ENCODE measurements around the gene NPHP4. TPM values are rescaled to one million over a fixed set of nuclear protein-coding genes. Genes with fewer than 3 reads are reported as not detected.

Gene NPHP4
- total and polyA plus RNA-seq, 10 of the 15 experiments (the other 5 are each of a cell fraction or from before 2014, with no cell fraction given) = 0.16 to 10.5 (median 3.1) TPM

GRCh38 chr1:5882367-5883128 lies 109.7 kb downstream of the NPHP4 start (continued):
- TF ChIP-seq TAF1 (IDR thresholded peaks at IDR 0.05; ENCODE audit: borderline replicate concordance, low read depth, low read length) (no peak), E4F1 (IDR thresholded peaks at IDR 0.05; ENCODE audit: borderline replicate concordance, partially characterized antibody) (no peak), ASH2L (IDR thresholded peaks at IDR 0.05; ENCODE audit: borderline replicate concordance, low read depth) (no peak), SREBF2 (IDR thresholded peaks at IDR 0.05; ENCODE audit: low read length) (no peak), KLF5 (IDR thresholded peaks at IDR 0.05; ENCODE audit: partially characterized antibody) (no peak), ATF2 (IDR thresholded peaks at IDR 0.05; ENCODE audit: low read length) (no peak), RUNX3 (IDR thresholded peaks at IDR 0.05; ENCODE audit: low read length) (no peak), PAX8 (IDR thresholded peaks at IDR 0.05) (no peak)

All from GM12878 (cell line).